DMS153 (cell line): ENCODE data around the gene FBXO42.
"Not testable (repeated sequence)": the region's sequence is repeated elsewhere in the genome, so short reads cannot be mapped to it uniquely, and the experiment has no call there.

Experiments used
- DNase-seq: peaks from one replicate; lab custom pipeline; 2025; lab: John Stamatoyannopoulos, UW

FBXO42 gene

GRCh38 chr1:16262067-16262466 lies 90.2 kb downstream of the FBXO42 start:
- no peak for DNase-seq

DNA sequence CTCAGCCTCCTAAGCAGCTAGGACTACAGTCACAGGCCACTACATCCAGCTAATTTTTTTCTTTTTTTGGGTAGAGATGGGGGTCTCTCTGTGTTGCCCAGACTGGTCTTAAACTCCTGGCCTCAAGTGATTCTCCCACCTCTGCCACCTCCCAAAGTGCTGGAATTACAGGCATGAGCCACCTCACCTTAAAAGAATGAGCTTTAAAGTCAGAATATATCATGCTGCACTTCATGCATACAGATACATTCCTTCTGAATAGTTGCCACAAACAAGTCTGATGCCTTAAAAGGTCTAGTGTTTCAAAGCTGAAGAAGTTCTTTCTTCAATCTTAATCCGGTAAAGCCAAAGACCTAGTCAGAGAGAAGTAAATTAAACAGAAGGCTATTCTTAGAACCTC lies 91.5 kb downstream of the FBXO42 start:
- no peak for DNase-seq

DNA sequence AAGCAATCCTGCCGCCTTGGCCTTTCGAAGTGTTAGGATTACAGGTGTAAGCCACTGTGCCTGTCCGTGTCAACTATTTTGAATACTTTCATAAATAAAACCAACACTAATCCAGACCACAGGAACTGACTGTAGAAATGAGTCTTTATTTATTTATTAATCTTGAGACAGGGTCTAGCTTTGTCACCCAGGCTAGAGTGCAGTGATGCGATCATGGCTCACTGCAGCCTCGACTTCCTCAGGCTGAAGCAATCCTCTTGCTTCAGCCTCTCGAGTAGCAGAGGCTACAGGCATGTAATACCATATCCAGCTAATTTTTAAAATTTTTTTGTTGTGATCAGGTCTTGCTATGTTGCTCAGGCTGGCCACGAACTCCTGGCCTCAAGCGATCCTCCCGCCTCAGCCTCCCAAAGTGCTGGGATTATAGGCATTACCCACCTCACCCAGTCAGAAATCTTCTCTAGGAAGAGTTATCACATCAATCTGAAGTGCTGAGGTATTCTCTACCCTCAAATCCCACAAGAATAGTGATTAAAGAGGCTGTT lies 93.6 kb downstream of the FBXO42 start:
- DNase-seq = no peak

DNA sequence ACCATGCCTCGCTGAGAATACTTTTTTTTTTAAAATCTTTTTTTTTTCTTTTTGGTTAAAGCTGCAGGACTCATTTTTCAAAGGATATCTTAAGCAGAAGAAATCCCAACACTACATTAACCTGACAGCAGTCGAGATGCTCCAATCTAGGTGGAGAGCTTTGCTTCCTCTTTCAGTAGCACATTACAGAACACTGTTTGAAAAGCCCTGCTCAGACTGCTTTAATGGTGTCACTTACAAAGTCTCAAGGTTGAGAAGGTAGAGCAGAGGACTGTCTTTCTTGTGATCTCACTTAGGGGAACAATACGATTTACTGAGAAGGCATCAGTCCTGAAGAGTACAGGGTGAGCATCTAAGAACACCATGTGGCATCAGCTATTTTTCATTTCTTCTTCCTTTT lies 94.3 kb downstream of the FBXO42 start:
- no peak for DNase-seq

- not testable (repeated sequence) for DNase-seq
Measured at GRCh38 chr1:16257556-16257955, 94.7 kb downstream of the FBXO42 start.

DNA sequence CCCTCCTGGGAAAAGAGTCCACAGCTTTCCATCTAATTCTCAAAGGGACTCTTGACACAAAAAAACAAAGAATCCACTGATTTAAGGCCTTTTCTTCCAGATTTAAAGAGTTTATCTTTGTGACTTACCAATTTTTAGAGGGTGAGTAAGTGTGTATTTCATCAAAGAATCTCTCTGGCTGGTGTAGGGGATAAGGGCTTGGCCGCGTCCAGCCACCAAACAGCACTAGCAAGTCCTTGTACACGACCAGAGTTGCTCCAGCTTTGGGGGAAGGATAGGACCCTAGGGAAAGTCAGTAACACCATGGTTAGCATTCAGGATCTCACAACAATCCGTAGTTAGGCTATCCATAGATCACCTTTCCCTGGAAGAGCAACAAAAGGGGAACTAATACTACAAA lies 95.8 kb downstream of the FBXO42 start:
- DNase-seq = no peak

DNA sequence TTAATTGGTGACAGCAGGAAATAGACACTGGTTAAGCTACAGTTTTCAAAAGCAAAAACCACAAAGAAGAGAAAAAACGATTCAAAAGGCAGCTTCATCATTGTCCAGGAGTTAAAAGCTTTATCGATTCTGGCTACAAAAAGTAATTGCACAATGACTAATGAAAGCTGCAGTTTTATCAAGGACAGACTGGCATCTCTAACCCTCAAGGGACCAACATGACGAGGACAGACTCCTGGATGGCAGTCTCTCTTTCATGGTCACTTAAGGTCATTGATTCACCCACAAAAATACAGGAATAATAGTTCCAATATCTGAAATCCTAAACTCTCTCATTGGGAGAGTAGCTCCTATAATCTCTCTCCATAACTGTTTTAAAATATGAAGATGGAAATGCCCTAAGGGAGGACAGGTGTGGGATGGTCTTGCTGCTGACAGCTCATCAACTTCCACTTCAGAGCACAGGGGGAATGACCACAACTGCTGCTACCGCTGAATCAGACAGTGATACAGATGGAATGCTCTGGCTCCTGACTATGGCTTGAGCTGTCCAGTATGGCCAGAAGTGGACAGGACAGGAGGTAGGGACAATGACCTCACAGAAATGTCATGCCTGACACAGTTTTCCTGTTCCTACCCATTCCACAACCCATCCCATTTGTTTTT lies 97.9 kb downstream of the FBXO42 start:
- DNase-seq = no peak

- no peak for DNase-seq
Measured at GRCh38 chr1:16253332-16253922, 98.9 kb downstream of the FBXO42 start.

GRCh38 chr1:16252912-16253311 lies 99.4 kb downstream of the FBXO42 start:
- no peak for DNase-seq

DNA sequence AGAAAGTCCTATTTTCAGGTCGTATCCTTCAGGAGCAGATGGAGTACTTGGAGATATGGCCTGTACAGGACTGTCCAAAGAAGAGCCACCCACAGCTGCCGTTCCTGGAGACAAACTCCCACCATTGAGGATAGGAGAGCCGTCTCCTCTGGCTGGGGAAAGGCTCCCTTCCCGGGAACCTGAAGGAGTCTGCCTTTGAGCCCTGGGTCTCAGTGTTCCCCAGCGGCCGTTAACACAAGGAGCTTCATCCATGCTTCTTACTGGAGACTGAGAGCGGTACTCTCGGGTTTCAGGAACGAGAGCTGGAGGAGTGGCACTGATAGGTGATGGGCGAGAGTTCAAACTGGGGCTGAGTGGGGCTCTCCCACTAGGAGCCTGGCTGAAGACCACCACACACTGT lies 100.9 kb downstream of the FBXO42 start:
- DNase-seq = no peak

DNA sequence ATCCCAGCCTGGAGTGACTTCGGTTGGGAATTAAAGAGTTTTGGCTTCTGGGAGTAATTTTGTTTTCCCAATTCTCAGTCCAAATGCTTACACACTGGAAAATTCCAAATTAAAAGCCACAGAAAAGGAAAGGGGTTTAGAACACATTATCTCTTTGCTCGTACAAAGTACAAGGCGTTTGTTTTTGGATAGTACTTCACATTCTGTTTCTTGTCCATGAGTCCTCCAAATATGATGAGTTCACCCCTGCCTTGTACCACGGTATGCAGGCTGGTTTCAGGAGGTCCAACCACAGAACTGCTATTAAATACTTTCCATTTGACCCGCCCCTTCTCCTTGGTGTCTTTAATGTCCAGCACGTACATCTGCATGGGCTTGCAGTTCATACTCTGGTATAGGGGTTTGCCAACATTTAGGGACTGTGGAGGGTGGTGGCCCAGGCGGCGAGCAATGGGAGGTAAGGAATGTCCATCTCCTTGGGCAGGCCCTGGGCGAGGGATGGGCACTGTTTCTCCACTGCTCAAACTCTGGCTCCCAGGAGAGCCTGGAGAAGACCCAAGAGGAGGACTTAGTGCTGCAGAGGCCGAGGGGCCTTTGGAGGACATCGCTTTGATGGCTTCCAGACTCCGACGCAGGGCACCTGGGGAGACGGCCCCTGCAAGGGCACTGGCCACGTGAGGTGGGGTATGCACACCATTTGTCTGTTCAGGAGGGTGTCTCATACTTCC lies 101.6 kb downstream of the FBXO42 start:
- no peak for DNase-seq

DNA sequence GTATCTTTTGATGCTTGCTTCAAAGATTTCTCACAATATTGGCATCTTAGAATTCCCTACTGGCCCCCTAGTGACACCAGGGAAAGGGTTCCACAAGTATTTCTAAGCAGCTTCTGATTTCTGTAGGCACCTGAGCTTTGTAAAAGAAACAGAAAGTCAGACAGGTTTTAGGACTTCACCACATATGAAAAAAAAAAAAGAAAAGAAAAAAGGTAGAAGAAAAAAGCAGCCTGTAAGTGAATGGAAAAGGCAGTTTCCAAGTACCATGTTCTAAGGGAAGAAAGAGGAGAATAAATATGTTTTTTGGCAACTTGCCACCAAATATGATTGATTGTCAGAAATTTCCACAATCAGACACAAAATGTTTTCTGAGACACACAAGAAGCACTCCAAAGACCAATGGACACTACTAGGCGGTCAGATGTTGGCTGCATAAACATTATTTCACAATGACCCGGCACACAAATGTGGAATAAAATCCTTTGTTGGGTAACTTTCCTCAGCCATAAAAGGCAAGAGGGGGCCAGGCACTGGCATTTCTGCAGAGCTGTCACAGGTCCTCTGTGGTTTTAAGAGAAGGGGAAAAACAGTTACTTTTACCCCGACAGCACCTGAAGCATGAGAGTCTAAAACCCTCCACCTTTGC lies 102.6 kb downstream of the FBXO42 start:
- DNase-seq = no peak

- DNase-seq = peak; percentile 99
Measured at GRCh38 chr1:16248603-16249516, 103.4 kb downstream of the FBXO42 start.

GRCh38 chr1:16248007-16248436 lies 104.3 kb downstream of the FBXO42 start:
- no peak for DNase-seq

DNA sequence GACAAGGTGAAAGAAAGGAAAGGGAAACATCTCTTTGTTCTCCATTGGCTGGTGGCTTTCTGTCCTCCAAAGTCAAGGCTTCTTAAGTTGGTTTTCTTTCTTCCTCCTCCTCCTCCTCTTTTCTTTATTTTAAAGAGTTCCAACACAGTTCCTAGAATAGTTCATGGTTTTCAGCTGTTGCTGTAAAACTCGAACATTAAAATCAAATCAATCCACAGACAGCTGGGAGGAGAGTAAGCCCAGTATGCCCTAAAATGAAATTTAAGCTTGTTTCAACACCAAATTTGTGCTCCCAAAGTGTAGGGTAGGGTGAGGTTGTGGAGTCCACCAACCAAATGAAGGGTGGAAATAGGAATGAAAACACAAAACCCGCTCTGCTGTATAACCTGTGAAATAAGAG lies 104.8 kb downstream of the FBXO42 start:
- no peak for DNase-seq

DNA sequence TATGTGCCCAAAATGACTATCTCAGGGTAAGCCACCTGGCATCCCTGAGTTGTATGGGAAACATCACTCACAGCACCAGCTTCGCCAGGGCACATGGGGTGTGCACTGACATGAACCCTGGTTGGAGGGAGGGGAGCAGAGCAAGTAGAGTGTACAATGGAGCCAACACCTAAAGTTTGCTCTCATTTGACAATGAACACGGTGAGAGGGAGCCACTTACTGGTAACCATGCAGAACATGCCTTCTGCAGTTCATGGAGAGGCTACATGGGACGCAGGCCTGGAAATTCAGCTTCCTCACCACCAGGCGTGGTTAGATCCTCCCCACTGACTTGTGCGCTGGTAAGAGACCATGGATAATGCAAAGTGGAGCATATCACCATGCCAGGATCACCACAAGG lies 105.3 kb downstream of the FBXO42 start:
- DNase-seq = no peak

GRCh38 chr1:16246239-16246638 lies 106.0 kb downstream of the FBXO42 start:
- DNase-seq = not testable (repeated sequence)

- no peak for DNase-seq
Measured at GRCh38 chr1:16245476-16246196, 106.6 kb downstream of the FBXO42 start.

DNA sequence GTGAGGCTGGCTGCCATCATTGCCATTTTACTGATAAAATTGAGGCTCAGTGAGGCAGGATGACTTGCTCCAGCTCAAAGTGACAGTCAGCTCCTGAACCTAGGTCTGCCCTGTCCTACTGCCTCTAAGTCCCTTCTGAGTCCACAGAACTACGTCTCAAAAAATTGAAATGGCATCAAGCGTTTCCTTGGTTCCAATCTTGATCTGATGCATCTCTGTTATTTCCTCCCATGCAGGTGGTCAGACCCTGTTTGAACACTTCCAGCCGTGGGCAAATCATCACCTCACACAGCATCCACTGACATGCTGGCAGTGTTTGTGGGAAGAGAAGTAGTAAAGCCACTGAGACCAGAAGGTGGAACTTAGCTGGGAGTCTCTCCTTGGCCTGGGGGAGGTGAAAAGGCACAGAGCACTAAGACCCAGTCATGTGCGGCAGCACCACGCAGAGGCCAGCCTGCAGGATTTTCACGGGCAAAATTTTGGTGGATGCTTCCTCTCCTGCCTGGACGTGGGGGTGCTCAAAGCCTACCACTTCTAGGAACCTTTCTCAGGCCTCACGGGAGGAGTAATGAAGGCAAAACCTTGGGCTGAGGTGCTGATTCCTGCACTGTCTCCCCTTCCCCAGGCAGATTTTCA lies 107.5 kb downstream of the FBXO42 start:
- no peak for DNase-seq

GRCh38 chr1:16243936-16244649 lies 108.2 kb downstream of the FBXO42 start:
- DNase-seq = peak; percentile 45
